HG03520 (cell line): ENCODE data around the gene DCX.

Experiments
- ATAC-seq: cut with Tn5 transposase; IDR thresholded peaks from one replicate; pipeline ENCODE4 v1.9.1; 2021; ENCODE audit warnings: mild to moderate bottlenecking, moderate library complexity; ENCODE audit not compliant: unreplicated experiment

DCX gene

DNA sequence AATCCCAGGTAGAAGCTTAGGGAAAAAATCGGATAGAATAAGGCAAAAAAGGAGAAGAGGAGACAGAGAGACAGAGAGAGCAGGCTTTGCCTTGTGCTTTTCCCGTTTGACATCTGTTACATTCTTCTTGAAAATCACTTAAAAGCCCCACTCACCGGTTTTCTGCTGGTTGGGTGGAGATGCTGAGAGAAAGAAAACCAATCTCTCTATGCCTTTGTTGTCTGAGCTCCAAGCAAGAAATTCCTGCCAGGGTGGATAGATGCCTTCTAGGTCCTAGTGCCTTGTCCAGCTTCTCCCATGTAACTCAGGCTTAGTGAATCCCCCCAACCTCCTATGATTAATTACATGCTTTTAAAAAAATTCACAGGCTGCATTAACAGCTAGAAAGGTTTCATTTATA lies at the start of gene DCX:
Gene DCX (minus strand): TSS at position 210 of the 400 bp plus-strand sequence. CDS start 1,794 bp downstream, outside the sequence.
- no peak for ATAC-seq

DNA sequence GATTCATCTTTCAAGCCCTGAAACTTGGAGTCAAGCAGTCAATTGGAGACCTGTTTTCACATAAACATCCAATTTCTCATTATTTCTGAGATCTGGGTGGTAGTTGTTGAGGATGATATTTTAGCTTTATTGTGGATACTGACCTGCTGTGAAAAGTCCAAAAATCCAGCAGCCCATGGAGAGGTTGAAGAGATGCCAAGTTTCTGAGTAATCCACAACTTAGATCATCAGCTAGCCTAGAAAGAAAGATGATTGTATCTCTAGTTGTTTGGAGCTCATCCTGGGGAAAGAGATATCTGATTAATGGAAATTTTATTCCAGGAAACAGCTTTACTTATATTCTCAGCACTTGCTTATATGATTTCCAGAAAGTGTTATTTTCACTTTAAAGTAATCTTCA lies 48.6 kb upstream of the DCX start:
- ATAC-seq = no peak

GRCh38 chrX:111447298-111447697 lies 35.3 kb upstream of the DCX start:
- peak; percentile 75 for ATAC-seq

GRCh38 chrX:111445485-111445884 lies 33.5 kb upstream of the DCX start:
- peak; percentile 64 for ATAC-seq

GRCh38 chrX:111444881-111445280 lies 32.9 kb upstream of the DCX start:
- no peak for ATAC-seq

- no peak for ATAC-seq
Observed at GRCh38 chrX:111443946-111444345, 32.0 kb upstream of the DCX start.

- no peak for ATAC-seq
Observed at GRCh38 chrX:111442791-111443190, 30.8 kb upstream of the DCX start.

- no peak for ATAC-seq
Observed at GRCh38 chrX:111435469-111435868, 23.5 kb upstream of the DCX start.

DNA sequence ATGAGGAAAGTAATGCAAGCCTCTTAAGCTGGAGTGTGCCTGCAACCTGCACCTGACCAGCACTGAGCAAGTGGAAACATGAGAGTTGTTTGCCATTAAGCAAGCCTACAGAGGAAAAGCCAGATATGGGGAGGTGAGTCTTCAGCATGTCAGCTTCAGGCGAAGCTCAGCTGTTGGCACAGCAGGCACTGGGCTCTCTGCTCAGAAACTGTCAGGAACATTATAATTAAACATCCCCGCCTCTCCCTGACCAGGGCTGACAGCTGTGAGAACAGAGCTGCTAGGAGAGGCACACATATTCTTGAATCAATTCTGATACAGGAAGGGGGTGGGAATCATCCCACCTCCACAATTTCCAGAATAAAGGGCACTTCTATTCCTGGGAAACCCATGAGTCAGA lies 19.0 kb upstream of the DCX start:
- ATAC-seq = no peak

- no peak for ATAC-seq
Observed at GRCh38 chrX:111411557-111411956, 435 bp downstream of the DCX start.

GRCh38 chrX:111410590-111411078 lies 1.4 kb downstream of the DCX start:
- no peak for ATAC-seq

- ATAC-seq = no peak
Observed at GRCh38 chrX:111409326-111409725, 2.7 kb downstream of the DCX start.

DNA sequence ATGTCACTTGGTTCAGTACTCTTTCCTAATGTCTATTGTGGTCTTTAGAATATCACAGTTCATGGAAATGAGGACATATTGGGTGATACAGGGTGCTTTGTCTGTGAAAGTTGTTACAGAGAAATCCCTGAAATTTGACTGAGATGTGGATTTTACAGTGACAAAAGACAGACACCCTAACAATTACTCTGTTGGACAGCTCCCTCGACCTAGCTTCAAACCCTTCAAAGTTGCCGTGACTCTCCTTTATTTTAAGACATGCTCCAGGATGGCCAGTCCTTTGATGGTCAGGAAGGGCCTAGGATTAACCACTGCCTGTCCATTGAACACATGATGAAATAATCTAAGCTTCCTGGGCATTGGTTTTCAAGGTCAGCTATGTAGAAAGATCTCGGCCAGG lies 4.0 kb downstream of the DCX start:
- ATAC-seq = no peak

- ATAC-seq = no peak
Observed at GRCh38 chrX:111402344-111402743, 9.6 kb downstream of the DCX start.

GRCh38 chrX:111395149-111395548 lies 16.8 kb downstream of the DCX start:
- ATAC-seq = no peak

DNA sequence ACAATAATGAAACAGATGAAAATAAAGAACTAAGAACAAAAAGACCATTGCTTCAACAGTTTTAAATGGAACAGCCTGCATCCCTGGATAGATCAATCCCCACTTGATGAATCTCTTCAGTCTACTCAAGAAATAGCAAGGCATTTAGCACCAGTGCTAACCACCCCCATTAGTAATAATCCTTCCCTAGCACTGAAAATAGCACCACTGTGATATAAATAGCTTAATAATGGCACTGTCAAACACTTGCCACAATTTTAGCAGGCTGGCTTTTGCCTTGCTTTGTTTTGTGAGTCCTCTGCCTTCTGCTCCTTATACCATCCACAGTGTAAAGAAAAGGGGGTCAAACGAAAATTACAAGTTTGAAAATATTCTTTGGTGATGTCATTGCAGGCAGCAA lies 17.4 kb downstream of the DCX start:
- ATAC-seq = no peak

DNA sequence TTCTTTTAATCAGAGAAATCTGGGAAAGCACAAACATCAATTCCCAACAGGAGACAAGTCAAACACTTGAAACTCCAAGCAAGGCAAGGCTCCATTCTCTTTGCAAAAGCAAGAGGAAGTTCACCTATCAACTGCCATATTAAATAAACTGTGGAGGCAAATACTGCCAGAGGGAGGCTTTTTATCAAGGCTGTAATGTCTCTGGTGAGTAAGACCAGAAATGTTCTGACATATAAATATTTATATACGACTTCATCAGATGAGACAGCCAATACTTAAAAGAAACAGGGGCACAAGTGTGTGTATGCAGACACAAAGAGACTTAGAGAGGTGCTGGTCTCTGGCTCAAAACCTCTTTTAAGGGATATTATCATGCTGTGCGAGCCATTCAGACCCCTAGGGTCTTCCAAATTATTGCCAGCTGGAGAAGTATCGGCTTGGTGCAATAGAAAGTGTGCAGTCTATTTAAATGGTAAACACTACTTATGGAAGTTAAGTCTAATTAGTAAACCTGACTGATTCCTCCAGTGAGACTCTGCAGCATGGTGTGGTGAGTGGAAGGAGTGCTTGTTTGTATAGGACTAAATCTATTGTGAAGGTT lies 24.4 kb downstream of the DCX start:
- no peak for ATAC-seq

GRCh38 chrX:111386615-111387233 lies 25.3 kb downstream of the DCX start:
- no peak for ATAC-seq

DNA sequence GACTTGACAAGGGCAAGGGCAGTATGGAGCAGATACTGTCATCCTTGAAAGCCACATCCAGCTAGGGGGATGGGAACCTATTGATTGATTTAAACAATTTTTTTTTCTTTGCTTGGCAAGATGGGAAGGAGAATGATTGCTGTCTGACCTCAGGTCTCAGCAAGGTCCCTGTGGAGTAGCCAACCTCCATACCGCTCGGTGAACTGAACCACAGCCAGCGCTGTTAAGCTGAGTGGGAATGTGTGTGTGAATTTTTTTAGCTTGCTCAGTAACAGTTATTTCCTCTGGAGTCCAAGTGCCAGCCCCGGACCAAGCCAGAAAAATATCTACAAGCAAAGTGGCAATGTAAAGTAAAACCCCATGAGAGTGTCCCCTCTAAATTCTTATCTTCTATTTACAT lies 25.9 kb downstream of the DCX start:
- no peak for ATAC-seq

DNA sequence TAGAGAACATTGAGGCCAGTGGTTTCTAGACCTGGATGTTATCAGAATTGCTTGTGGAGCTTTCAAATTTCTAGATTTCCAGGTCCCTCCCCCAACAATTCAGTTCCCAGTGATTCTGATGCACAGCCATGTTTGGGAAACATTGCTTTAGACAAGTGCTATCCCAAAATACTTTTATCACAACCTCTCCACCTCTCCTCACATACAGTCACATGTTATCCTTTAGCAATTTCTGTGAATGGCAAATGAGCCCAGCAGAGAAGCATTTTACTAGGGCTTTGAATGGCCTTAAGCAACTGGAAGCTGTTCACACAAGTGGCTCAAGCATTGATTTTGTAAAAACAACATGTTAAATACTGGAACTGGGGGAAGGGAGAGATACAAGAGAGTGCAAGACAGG lies 29.7 kb downstream of the DCX start:
- no peak for ATAC-seq

GRCh38 chrX:111376897-111377578 lies 35.0 kb downstream of the DCX start:
- ATAC-seq = no peak

DNA sequence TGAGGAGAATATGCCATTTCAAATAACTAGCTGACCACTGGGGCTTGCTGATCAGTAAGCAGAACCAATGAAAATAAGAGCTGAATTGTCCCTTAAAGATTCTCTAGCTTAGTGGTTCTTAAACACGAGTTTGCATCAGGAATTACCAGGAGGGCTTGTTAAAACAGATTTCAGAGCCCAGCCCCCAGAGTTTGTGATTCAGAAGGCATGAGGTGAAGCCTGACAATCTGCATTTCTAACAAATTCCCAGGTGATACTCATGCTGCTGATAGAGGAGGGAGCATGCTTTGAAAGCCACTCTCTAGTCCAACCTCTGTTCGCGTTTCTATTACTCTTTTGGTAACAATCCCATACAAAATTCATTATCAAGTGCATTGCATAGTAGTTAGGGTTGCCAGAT lies 35.5 kb downstream of the DCX start:
- no peak for ATAC-seq
